Activated T-helper 2 cell treated with anti-CD3 and anti-CD28 coated beads, Interferon-gamma antibody, Interleukin-2, Interleukin-4, amounts not matched to agents 10 μg/mL and 5 μg/mL and 100 μg/mL, durations not matched to agents 14 hours and 24 hours and 36 hours (primary cell): ENCODE measurements around the gene PHLDA2. TPM values are rescaled to one million over a fixed set of nuclear protein-coding genes. Genes with fewer than 3 reads are reported as not detected.

Experiments
- DNase-seq: peaks from one replicate; pipeline ENCODE4 v3.0.0; 2021; ENCODE audit warnings: low spot score
- H3K27ac Mint-ChIP-seq: one replicate; pipeline ENCODE4 v1.8.0; 2021; ENCODE audit warnings: mixed read lengths
- H3K27me3 Mint-ChIP-seq: one replicate; pipeline ENCODE4 v1.8.0; 2021; ENCODE audit warnings: low read depth, mixed read lengths
- H3K36me3 Mint-ChIP-seq: one replicate; pipeline ENCODE4 v1.8.0; 2021; ENCODE audit warnings: low read depth, mixed read lengths
- H3K4me1 Mint-ChIP-seq: one replicate; pipeline ENCODE4 v1.8.0; 2021; ENCODE audit warnings: low read depth, mixed read lengths
- H3K4me3 Mint-ChIP-seq: one replicate; pipeline ENCODE4 v1.8.0; 2021; ENCODE audit warnings: low read depth, mild to moderate bottlenecking, moderate library complexity, mixed read lengths
- H3K9me3 Mint-ChIP-seq: one replicate; pipeline ENCODE4 v1.8.0; 2021; ENCODE audit warnings: mixed read lengths
- intact Hi-C: fragments of 100-400 bp; cut with micrococcal nuclease; formaldehyde crosslinking; loops from one replicate; pipeline ENCODE4 v1.15.1; 2023
- total RNA-seq: library from RNA; stranded (reverse); gene quantifications from 2 replicates; pipeline ENCODE4 v1.2.3, GENCODE V29; 2022

Gene PHLDA2
- total RNA-seq, 1 donor from 2014 or later, result 34.7 TPM

DNA sequence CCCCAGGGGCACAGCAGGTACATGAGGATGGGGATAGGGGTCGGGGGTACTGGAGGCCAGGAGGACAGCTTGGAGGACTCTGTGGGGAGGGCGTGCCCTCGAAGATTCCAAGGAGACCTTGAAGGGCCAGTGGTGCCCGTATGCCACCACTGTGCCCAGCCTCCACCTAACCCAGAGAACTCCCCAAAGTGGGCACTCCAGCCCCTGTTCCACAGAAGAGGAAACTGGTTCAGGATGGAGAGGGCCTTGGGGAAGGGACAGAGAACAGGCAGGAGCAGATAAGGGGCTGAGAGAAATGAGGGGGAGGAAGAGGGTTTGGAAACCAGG, 2.2 kb upstream of the PHLDA2 start:
- H3K36me3 Mint-ChIP-seq, result peaks cover 6% of the 10 kb centered on the region
- H3K4me1 Mint-ChIP-seq, result peaks cover 24% of the 10 kb centered on the region
- intact Hi-C loops, result loop anchor here (2.0 to 5.0 kb wide), 2 partner anchors 39 to 61 kb away; partner anchors contain the start of gene NAP1L4
- no peak overlapping the region for H3K4me3 Mint-ChIP-seq
- no peaks in the 10 kb centered on the region for H3K9me3 Mint-ChIP-seq
- H3K27ac Mint-ChIP-seq, result peak overlapping the region; percentile 42
- DNase-seq, result no peak
- peaks cover 15% of the 10 kb centered on the region for H3K27me3 Mint-ChIP-seq

DNA sequence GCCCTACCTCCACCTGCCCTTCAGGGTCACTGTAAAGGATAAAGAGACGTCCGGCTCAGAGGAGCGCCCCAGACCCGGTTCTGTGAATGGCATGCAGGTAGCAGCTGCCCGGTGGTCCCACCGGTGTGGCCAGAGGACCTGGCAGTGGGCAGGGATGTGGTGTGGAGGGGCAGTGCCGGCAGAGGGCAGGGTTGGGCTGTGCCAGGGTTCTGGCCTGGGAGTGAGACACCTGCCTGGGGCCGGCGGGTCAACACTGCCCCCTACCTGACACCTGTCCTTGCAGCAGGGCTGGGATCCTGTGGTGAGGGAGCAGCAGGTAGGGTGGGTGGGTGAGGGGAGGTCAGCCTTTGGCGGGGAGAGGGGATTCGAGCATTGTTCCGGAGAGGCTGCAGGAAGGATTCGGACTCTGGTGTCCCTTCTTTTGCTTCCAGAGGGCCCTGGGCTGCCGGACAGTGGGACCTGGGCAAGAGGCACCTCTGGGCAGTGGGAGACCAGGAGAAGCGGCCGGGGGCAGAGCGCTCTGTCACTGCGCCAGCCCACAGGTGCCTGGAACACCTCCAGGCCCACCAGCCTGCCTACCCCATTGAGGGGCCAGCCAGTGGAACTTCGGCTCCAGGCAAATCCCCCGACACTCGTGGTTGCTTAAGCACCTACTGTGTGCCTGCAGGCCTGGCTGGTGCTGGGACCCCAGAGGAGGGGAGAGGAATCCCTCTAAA, 1.6 kb upstream of the PHLDA2 start:
- Mint-ChIP-seq H3K4me3 (peak overlapping the region; percentile 82), H3K27ac (peak overlapping the region; percentile 92), H3K36me3 (peaks cover 6% of the 10 kb centered on the region), H3K4me1 (peaks cover 24% of the 10 kb centered on the region), H3K27me3 (peaks cover 15% of the 10 kb centered on the region), H3K9me3 (no peaks in the 10 kb centered on the region)
- DNase-seq, result no peak
- intact Hi-C loops, result loop anchor here (1.0 to 5.0 kb wide), 3 partner anchors 29 to 62 kb away; partner anchors contain the start of gene NAP1L4

DNA sequence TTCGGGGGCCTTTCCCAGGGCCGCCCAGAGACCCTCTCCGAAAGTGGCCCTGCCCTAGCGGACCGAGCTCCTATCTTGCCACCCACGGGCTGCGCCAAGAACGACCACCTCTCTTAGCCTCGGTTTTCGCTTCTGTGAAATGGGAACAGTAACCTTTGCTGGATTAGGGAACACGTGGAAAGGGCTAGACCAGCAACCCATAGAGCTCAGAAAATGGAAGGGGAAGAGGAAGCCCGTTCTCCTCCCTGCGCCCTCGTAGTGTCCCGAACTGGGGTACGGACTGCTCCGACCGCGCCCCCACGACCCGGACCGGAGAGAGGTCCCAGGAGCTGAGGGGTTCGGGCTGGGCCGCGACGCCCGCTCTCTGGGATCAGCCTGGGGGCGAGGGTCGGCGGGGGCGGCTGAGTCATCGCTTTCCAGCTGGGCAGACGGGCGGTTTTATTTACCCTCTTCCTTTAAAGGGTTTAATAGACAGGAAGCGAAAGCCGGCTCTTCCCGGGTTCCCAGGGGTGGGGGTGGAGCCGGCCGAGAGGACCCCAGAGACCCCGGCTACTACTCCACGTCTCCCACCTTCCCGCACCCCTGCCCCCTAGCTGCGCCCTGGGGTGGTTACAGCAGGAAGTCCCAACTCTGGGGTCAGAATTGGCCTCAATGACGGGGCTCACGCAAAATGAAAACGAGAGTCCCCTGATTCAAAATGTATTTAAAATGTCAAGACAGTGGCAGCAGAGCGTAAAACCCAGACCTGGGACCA, 907 bp upstream of the PHLDA2 start:
- intact Hi-C loops, result loop anchor here (1.0 to 5.0 kb wide), 3 partner anchors 28 to 63 kb away; partner anchors contain the start of gene NAP1L4
- DNase-seq, result no peak
- H3K9me3 Mint-ChIP-seq, result no peaks in the 10 kb centered on the region
- H3K4me3 Mint-ChIP-seq, result peak overlapping the region; percentile 82
- peaks cover 15% of the 10 kb centered on the region for H3K27me3 Mint-ChIP-seq
- peaks cover 24% of the 10 kb centered on the region for H3K4me1 Mint-ChIP-seq
- peaks cover 6% of the 10 kb centered on the region for H3K36me3 Mint-ChIP-seq
- peak overlapping the region; percentile 92 for H3K27ac Mint-ChIP-seq

DNA sequence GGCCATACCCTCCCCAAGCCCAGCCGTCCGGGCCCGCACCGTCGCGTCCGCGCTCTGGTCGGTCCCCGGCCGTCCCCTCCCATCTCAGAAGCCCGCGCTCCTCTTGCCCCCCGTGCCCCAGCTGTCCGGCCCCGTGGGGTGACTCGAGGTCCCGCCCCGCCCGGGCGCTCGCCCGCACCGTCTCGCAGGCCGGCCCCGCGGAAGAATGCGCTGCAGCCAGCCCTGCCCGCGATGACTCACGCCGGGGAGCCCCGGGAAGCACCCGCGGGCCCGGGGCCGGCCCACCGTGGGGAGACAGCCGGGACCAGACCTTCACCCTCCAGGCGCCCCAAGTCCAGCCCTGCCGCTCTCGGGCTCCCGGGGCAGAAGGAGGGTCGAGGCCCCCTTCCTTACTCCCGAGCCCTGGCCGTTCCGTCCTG, 320 bp upstream of the PHLDA2 start:
- H3K36me3 Mint-ChIP-seq, result peaks cover 6% of the 10 kb centered on the region
- peak; percentile 49 for DNase-seq
- H3K27ac Mint-ChIP-seq, result peak overlapping the region; percentile 92
- intact Hi-C loops, result no loop called here
- H3K27me3 Mint-ChIP-seq, result peaks cover 15% of the 10 kb centered on the region
- H3K9me3 Mint-ChIP-seq, result no peaks in the 10 kb centered on the region
- H3K4me1 Mint-ChIP-seq, result peaks cover 24% of the 10 kb centered on the region
- H3K4me3 Mint-ChIP-seq, result peak overlapping the region; percentile 82

DNA sequence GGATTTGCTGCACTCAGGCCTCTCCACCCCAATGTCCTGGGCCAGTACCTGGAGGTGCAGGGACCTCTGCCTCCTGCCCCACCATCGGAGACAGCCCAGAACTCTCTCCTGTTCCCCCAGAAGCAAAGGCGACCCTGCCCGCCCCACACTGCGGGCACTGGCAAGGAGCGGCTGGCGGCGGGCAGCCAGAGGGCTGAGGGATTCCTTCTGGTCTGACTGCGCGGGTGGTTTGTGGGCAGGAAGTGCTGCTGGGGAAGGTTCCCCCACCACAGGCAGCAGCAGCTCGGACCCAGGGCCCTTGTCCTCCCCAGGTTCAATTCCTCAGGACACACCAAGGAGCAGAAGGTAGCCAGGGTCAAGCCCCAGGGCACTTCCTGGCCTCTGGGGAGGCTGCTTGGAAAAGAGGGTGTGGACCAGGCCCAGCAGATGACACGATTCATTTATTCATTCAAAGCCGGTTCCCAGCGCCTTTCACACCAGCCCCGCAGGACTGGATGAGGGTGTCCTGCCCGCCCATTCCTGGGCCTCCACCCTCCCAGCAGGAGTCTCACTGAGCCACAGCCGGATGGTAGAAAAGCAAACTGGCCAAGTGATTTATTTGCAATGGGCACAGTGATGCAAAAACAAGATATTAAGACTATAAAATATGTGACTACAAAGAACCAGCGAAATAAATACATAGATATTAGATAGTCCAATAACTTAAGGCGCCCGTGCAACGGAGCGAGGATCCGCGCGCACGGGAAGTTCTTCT, 1.2 kb downstream of the PHLDA2 start:
- peaks cover 20% of the 10 kb centered on the region for H3K4me1 Mint-ChIP-seq
- intact Hi-C loops, result no loop called here

DNA sequence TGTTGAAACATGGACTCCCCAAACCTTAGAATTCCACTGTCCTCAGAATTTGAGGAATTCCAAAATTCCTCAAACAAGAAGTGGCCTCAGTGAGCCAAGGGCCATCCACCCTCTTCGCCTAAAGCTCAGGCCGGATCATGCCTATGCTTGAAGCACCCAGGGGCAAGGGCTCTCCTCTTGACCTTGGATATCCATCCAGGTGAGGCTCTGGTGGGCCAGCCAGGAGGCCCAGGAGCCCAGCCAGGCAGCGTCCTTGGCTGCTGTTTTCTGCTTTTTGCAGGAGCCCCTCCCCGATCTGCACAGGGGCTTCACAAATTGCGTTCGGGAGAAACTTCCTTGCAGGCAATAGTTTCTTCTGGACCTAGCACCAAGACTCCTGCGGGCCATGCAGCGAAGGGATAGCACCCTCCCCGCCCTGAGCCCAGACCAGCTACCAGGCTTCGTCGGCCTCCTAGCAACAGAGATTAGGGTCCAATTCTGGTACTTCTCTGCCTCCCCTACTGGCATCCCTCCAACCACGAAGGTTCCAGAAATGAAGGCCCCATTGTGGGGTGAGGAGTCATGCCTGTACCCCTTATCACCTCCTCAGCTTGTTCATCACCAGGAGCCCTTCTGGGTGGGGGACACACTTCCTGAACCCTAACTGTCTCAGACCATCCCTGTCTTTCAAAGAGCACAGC, 2.0 kb downstream of the PHLDA2 start:
- intact Hi-C loops, result no loop called here
- H3K4me3 Mint-ChIP-seq, result peak overlapping the region; percentile 87
- H3K9me3 Mint-ChIP-seq, result no peaks in the 10 kb centered on the region

More for the DNA sequence above, 1.2 kb downstream of the PHLDA2 start:
- DNase-seq, result no peak
- H3K27me3 Mint-ChIP-seq, result peaks cover 15% of the 10 kb centered on the region
- H3K27ac Mint-ChIP-seq, result peak overlapping the region; percentile 62
- H3K4me3 Mint-ChIP-seq, result peak overlapping the region; percentile 87
- H3K36me3 Mint-ChIP-seq, result peaks cover 6% of the 10 kb centered on the region
- H3K9me3 Mint-ChIP-seq, result no peaks in the 10 kb centered on the region

DNA sequence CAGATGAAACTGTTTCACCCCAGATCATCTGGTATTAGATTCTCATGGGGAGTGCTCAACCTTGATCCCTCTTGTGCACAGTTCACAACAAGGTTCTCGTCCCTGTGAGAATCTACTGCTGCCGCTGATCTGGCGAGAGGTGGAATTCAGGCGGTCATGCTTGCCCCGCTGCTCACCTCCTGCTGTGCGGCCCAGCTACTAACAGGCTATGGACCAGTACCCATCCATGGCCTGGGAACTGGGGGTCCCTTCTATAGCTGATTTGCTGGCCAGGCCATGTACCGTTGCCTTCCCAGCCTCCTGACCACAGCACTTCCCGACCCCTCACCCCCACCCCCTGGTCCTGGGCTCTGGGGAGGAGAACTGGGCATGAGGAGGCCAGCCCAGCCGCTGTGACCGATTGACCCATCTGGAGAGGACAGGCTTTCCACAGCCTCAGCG, 2.6 kb downstream of the PHLDA2 start:
- peaks cover 15% of the 10 kb centered on the region for H3K27me3 Mint-ChIP-seq
- no peak overlapping the region for H3K4me3 Mint-ChIP-seq
- no peaks in the 10 kb centered on the region for H3K9me3 Mint-ChIP-seq
- DNase-seq, result no peak
- peaks cover 16% of the 10 kb centered on the region for H3K4me1 Mint-ChIP-seq
- intact Hi-C loops, result no loop called here
- H3K27ac Mint-ChIP-seq, result no peak overlapping the region
- H3K36me3 Mint-ChIP-seq, result peaks cover 6% of the 10 kb centered on the region

More for the DNA sequence above, 2.0 kb downstream of the PHLDA2 start:
- Mint-ChIP-seq H3K4me1 (peaks cover 16% of the 10 kb centered on the region), H3K36me3 (peaks cover 6% of the 10 kb centered on the region), H3K27me3 (peaks cover 15% of the 10 kb centered on the region), H3K27ac (no peak overlapping the region)
- DNase-seq, result no peak

DNA sequence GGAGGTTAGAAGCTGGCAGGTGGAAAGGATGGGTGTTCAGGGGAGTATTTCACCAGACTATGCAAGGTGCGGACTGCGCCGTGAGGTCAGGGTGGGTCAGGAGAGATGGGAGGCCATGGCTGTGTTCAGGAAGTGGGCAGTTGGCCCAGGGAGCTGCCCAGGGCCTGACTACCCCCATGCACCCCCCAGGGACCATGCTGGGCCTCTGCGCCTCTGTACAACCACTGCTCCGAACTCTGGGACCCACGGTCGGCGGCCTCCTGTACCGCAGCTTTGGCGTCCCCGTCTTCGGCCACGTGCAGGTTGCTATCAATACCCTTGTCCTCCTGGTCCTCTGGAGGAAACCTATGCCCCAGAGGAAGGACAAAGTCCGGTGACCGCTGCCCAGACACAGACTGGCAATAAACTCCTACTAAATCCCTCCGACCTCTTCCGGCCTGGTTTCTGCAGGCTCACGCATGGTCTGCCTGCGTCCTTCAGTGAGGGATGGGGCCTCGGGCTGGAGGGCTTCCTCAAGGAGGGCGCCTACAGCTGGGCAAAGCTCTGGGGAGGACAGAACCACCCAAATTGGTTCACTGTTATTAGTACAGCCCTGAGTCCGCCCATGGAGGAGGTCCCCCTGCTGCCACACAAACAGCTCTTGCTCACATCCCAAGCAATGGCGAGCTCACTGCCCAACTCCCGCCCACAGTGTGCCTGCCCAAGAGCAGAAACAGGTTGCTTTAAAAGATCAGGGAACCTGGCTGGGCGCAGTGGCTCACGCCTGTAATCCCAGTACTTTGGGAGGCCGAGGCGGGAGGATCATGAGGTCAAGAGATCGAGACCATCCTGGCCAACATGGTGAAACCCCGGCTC, 4.2 kb downstream of the PHLDA2 start:
- Mint-ChIP-seq H3K4me3 (no peak overlapping the region), H3K27me3 (peaks cover 15% of the 10 kb centered on the region), H3K9me3 (no peaks in the 10 kb centered on the region), H3K36me3 (peaks cover 6% of the 10 kb centered on the region), H3K4me1 (peaks cover 12% of the 10 kb centered on the region), H3K27ac (no peak overlapping the region)
- intact Hi-C loops, result no loop called here
- no peak for DNase-seq

DNA sequence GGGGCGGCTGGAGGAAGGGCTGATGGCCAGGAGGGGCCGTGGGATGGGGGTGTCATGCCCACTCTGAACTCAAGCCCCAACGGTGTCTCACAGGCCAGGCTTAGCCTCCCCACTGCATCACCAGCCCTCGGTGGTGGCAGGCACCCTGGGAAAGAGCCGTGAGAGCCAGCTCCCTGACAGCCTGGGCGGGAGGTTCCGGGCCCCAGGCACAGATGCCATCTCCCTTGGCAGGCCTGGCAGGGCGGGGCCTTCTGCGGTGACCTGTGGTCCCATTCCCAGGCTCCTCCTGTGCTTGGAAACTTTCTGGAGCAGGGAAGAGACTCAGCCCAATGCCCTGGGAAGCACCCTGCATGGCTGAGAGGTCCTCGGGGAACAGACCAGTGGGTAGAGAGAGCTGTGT, 4.8 kb downstream of the PHLDA2 start:
- intact Hi-C loops, result no loop called here
- Mint-ChIP-seq H3K36me3 (peaks cover 6% of the 10 kb centered on the region), H3K27me3 (peaks cover 15% of the 10 kb centered on the region), H3K4me1 (peaks cover 10% of the 10 kb centered on the region), H3K4me3 (no peak overlapping the region), H3K9me3 (no peaks in the 10 kb centered on the region), H3K27ac (no peak overlapping the region)
- DNase-seq, result no peak

DNA sequence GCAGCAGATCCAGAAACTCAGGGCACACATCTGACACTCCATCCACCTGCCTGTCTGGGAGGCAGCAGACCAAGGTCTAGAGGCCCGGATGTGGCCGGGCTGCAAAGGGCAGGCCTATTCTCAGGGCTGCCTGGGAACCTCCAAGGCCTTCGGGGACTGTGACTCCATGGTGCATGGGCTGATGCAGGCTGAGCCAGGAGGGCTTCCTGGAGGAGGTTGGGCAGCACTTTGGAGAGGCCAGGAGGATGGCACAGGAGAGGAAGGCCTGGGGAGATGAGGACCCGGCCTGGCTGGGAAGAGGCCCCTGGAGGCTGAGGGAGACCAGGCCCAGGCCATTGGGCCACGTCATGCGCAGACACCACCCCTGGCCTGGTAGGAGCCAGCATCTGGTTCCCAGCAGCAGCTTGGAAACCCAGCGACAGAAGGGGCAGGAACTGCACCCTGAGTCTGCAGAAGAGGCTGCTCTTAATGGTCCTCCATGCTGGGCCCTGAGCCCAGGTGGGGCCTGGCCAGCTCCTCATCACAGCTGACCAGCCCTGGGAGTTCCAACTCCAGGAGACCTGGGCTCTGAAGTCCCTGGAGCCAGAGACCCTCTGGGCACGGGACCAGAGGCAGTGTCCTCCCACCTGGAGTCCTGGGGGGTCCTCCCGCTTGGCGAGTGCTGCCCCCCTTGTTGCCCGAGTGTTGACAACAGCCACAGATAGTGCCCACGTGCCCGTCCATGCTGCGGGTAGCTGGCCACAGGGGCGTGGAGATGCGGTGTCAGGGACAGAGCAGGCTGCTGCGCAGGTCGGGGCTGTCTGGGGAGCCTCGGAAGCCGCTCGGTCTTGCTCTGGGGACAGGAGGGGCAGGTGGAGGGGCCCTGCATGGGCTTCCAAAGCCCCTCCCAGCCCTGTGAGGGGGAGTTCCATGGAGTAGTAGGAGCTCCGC, 5.5 kb downstream of the PHLDA2 start:
- Mint-ChIP-seq H3K27me3 (peaks cover 12% of the 10 kb centered on the region), H3K27ac (no peak overlapping the region), H3K36me3 (peaks cover 3% of the 10 kb centered on the region), H3K4me3 (no peak overlapping the region), H3K9me3 (no peaks in the 10 kb centered on the region), H3K4me1 (peaks cover 8% of the 10 kb centered on the region)
- intact Hi-C loops, result no loop called here
- no peak for DNase-seq

DNA sequence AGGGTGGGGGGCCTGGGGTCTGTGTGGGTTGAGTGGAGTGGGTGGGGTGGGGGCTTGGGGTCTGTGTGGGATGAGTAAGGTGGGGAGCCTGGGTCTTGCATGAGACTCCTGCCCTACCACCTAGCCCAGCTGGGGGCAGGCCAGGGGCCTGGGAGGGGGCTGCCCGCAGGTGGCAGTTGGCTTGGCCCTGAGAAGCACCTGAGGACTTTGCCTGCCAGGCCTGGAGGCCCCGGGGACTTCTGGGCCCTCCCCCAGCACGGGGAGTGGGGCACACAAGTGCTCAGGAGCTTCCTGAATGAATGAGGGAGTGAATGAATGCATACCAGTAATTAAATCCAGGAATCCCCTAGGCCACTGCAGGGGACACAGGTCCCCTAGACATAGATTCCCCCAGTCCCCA, 6.6 kb downstream of the PHLDA2 start:
- no peak overlapping the region for H3K4me3 Mint-ChIP-seq
- peaks cover 5% of the 10 kb centered on the region for H3K27me3 Mint-ChIP-seq
- peaks cover 2% of the 10 kb centered on the region for H3K4me1 Mint-ChIP-seq
- intact Hi-C loops, result no loop called here
- H3K27ac Mint-ChIP-seq, result no peak overlapping the region
- no peaks in the 10 kb centered on the region for H3K9me3 Mint-ChIP-seq
- H3K36me3 Mint-ChIP-seq, result no peaks in the 10 kb centered on the region
- DNase-seq, result no peak
